HG03520 (cell line): ENCODE measurements around the gene OTOF.

Experiments
- ATAC-seq: cut with Tn5 transposase; IDR thresholded peaks from one replicate; pipeline ENCODE4 v1.9.1; 2021; ENCODE audit warnings: mild to moderate bottlenecking, moderate library complexity; ENCODE audit not compliant: unreplicated experiment

OTOF gene

GRCh38 chr2:26454561-26455001 is 23.3 kb downstream of the OTOF start:
- no peak for ATAC-seq

GRCh38 chr2:26453421-26454329 is 24.2 kb downstream of the OTOF start:
- no peak for ATAC-seq

GRCh38 chr2:26451700-26452099 is 26.2 kb downstream of the OTOF start:
- no peak for ATAC-seq

GRCh38 chr2:26450031-26450635 is 27.8 kb downstream of the OTOF start:
- ATAC-seq = no peak

GRCh38 chr2:26449278-26450030 is 28.5 kb downstream of the OTOF start:
- ATAC-seq = no peak

- ATAC-seq = no peak
Observed at GRCh38 chr2:26448651-26449050, 29.3 kb downstream of the OTOF start.

- no peak for ATAC-seq
Observed at GRCh38 chr2:26444236-26444635, 33.7 kb downstream of the OTOF start.

- no peak for ATAC-seq
Observed at GRCh38 chr2:26442707-26443106, 35.2 kb downstream of the OTOF start.

GRCh38 chr2:26442301-26442700 is 35.6 kb downstream of the OTOF start:
- no peak for ATAC-seq

GRCh38 chr2:26438926-26439325 is 39.0 kb downstream of the OTOF start:
- no peak for ATAC-seq

- ATAC-seq = no peak
Observed at GRCh38 chr2:26438526-26438925, 39.4 kb downstream of the OTOF start.

- no peak for ATAC-seq
Observed at GRCh38 chr2:26435106-26435505, 42.8 kb downstream of the OTOF start.

- ATAC-seq = no peak
Observed at GRCh38 chr2:26432859-26433258, 45.1 kb downstream of the OTOF start.

- ATAC-seq = no peak
Observed at GRCh38 chr2:26432363-26432762, 45.6 kb downstream of the OTOF start.

- no peak for ATAC-seq
Observed at GRCh38 chr2:26430826-26431225, 47.1 kb downstream of the OTOF start.

GRCh38 chr2:26429779-26430578 is 47.9 kb downstream of the OTOF start:
- ATAC-seq = no peak

- ATAC-seq = no peak
Observed at GRCh38 chr2:26428846-26429245, 49.1 kb downstream of the OTOF start.

- no peak for ATAC-seq
Observed at GRCh38 chr2:26424221-26424620, 53.7 kb downstream of the OTOF start.

- ATAC-seq = no peak
Observed at GRCh38 chr2:26423750-26424149, 54.2 kb downstream of the OTOF start.

- ATAC-seq = no peak
Observed at GRCh38 chr2:26422947-26423629, 54.8 kb downstream of the OTOF start.
